Activated T-cell treated with anti-CD3 and anti-CD28 coated beads for 24 hours (primary cell): Measurements from ENCODE around the gene CFHR2.
"Not testable (repeated sequence)": the region's sequence is repeated elsewhere in the genome, so short reads cannot be mapped to it uniquely, and the experiment has no call there.

Experiments used
- DNase-seq: peaks from one replicate; pipeline ENCODE4 v3.0.0-alpha.2; 2020; ENCODE audit warnings: low read depth

Gene CFHR2

DNA sequence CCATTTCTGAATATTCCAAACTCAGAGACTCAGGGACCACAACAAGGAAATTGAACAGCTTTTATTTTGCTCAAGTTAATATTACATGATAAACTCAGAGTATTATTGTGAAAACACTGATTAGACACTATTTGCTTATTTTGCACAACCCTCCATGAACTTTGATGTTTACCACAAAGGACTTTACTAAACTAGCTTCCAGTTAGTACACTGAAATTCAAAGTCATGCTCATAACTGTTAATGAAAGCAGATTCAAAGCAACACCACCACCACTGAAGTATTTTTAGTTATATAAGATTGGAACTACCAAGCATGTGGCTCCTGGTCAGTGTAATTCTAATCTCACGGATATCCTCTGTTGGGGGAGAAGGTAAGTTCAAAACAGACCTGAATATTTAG is at the start of gene CFHR2:
CFHR2 (plus strand) TSS at position 171 of the 400 bp plus-strand sequence; CDS start at position 314, 143 bp downstream.
- not testable (repeated sequence) for DNase-seq

DNA sequence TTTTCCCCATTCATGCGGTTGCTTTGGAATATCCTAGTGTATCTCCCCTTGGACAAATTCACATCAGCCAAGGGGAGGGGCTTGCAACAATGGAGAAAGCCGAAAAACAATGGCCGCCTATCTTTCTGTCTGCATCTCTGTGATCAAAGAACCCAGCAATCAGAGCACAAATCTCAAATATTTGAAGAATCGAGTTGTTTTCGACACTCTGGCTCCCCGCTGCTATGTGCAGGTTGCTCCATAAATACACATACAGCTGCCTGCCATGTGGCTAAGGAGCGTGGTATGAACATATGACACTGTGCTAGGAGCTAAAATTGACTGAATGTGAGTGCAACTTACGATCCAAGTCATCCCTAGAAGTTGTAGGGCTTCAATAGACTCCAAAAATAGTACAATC is 47.2 kb upstream of the CFHR2 start:
- no peak for DNase-seq

GRCh38 chr1:196897158-196897828 is 46.2 kb upstream of the CFHR2 start:
- DNase-seq = no peak

DNA sequence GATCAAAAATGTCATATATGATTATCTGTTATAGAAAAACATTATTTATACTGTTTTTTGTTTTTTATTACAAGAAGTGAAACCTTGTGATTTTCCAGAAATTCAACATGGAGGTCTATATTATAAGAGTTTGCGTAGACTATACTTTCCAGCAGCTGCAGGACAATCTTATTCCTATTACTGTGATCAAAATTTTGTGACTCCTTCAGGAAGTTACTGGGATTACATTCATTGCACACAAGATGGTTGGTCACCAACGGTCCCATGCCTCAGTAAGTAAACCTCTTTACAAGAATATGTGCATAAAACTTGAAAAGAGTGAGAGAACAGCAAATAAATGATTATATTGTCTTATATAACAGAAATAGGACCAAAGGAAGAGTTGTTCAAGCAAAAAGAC is 41.2 kb upstream of the CFHR2 start:
- DNase-seq = no peak

GRCh38 chr1:196910215-196910614 is 33.3 kb upstream of the CFHR2 start:
- DNase-seq = no peak

DNA sequence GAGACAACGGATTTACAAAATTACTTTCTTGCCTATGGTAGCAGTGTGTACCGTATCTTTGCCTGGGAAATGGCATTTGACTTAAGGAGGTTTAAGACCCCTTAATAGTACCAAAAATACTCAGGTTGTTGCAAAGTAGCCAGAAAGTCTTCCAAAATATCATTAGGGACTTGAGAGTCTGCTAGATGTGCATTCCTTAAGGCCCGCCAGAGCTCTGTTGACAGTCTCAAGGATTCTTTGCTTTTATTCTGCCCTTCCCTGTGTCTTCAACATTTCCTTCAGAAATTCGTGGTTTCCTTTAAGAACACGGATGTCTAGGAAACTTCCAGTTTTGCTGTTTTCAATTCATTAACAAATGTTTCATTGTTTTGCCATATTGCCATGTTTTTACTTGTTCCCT is 31.3 kb upstream of the CFHR2 start:
- DNase-seq = not testable (repeated sequence)

GRCh38 chr1:196926839-196927238 is 16.7 kb upstream of the CFHR2 start:
- not testable (repeated sequence) for DNase-seq

DNA sequence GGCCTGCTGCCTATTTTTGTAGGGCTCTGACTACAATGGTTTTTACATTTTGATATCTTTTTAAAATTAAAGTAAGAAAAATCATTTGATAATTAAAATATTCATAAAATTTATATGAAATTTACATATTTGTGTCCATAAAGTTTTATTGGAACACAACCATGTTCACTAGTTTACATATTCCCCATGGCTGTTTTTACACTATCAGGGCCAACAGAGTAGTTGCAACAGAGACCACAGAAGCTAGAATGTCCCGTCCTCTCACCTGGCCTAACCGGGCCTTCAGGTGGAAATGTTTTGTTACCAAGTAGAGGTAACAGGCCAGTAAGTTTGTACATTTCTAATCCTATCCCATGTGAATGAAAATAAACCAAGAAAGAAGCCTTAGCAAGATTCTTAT is 10.7 kb upstream of the CFHR2 start:
- DNase-seq = not testable (repeated sequence)

DNA sequence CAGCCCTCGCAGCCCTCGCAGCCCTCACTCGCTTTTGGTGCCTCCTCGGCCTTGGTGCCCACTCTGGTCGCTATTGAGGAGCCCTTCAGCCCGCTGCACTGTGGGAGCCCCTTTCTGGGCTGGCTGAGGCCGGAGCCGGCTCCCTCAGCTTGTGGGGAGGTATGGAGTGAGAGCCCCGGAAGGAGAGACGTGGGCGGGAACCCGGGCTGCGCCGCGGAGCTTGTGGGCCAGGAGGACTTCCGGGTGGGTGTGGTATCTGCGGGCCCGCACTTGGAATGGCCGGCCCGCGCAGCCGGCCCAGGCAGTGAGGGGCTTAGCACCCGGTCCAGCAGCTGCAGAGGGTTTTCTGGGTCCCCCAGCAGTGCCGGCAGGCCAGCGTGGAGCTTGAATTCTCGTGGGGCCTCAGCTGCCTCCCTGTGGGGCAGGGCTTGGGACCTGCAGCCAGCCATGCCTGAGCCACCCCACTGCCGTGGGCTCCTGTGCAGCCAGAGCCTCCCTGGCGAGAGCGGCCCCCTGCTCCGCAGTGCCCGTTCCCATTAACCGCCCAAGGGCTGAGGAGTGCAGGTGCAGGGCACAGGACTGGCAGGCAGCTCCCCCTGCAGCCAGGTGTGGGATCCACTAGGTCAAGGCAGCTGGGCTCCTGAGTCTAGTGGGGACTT is 9.9 kb upstream of the CFHR2 start:
- no peak for DNase-seq

- not testable (repeated sequence) for DNase-seq
Measured at GRCh38 chr1:196941474-196941873, 2.1 kb upstream of the CFHR2 start.

GRCh38 chr1:196951711-196952394 is 8.3 kb downstream of the CFHR2 start:
- DNase-seq = no peak

- DNase-seq = no peak
Measured at GRCh38 chr1:196954778-196955177, 11.2 kb downstream of the CFHR2 start.

DNA sequence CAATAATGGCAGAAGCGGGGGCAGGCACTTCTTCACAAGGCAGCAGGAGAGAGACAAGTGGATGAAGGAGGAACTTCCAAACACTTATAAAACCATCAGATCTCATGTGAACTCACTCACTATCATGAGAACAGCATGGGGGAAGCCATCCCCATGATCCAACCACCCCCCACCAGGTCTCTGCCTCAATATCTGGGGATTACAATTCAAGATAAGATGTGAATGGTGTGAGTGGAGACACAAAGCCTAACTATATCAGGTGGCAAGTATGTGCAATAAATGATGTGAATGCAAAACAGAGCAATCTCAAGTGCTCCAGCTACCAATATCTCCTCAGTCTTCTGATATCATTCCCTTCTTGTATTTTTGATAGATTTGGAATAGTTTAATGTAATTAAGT is 12.4 kb downstream of the CFHR2 start:
- DNase-seq = no peak

DNA sequence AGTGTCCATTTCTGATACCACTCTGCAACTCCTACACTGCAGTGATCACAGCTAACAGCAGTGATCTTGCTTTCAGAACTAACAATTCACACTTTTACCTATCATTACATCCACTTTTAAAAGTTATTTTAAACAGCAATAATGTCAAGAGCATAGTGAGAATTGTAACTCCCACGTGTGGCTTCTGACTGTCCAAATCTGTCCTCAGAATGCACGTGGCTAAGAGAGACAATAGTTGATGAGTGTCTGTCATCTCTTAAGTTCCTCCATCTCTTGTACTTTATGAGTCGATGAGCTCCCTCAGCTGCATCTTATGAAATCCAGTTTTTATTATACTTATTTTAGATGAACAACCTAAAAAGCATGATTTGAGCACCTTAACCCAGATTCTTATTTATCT is 17.3 kb downstream of the CFHR2 start:
- no peak for DNase-seq

DNA sequence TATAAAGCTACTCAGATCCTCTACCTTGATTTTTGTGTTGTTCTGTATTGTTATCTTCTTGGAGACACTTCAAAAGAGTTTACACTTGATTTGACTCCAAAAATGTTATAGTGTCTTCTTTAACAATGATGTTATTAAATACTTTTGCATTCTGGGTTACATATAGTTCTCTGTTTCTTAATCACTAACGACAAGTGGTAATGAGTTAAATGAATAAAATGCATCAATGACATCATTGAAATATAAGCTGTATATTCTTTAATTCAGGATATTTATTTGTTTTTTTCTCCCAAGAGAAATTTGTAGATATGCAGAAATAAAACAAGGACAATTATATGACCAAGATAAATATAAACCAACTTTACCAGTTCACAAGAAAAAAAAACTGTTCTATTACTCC is 26.6 kb downstream of the CFHR2 start:
- no peak for DNase-seq

DNA sequence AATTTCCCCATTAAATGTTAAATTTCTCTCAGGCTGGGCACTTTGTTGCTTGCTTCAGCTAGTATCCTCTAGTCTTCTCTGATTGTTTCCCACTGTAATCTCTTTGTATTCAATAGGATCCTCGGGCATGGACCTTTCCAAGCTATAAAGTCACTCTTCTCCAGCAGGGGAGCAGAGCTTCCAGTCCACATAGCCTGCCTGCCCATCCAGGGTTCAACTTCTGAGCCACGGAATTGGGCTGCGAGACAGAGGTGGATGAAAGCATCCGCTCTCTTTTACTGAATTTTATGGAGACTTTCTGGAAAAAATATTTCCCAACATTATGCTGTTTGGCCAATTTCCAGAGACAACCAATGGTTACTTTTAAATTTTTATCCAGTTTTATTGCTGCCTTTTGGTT is 32.7 kb downstream of the CFHR2 start:
- no peak for DNase-seq

- no peak for DNase-seq
Measured at GRCh38 chr1:196977278-196977677, 33.7 kb downstream of the CFHR2 start, which contains the start of gene CFHR5. CFHR5 (plus strand) TSS chr1:196977556; CDS start chr1:196977665, 109 bp downstream.

- no peak for DNase-seq
Measured at GRCh38 chr1:196980859-196981258, 37.3 kb downstream of the CFHR2 start.

- not testable (repeated sequence) for DNase-seq
Measured at GRCh38 chr1:196982247-196982646, 38.7 kb downstream of the CFHR2 start.

DNA sequence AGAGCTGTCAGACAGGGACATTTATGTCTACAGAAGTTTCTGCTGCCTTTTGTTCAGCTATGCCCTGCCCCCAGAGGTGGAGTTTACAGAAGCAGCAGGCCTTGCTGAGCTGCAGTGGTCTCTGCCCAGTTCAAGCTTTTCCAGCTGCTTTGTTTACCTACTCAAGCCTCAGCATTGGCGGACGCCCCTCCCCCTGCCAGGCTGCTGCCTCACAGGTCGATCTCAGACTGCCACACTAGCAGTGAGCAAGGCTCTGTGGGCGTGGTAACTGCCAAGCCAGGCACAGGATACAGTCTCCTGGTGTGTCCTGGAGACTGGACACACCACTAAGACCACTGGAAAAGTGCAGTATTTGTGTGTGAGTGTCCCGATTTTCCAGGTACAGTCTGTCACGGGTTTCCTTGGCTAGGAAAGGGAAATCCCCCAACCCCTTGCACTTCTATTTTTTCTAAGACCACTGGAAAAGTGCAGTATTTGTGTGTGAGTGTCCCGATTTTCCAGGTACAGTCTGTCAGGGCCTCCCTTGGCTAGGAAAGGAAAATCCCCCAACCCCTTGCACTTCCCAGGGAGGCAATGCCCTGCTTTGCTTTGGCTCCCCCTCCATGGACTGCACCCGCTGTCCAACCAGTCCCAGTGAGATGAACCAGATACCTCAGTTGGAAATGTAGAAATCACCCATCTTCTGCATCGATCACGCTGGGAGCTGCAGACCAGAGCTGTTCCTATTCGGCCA is 48.5 kb downstream of the CFHR2 start:
- not testable (repeated sequence) for DNase-seq

- no peak for DNase-seq
Measured at GRCh38 chr1:196993916-196994315, 50.4 kb downstream of the CFHR2 start.

DNA sequence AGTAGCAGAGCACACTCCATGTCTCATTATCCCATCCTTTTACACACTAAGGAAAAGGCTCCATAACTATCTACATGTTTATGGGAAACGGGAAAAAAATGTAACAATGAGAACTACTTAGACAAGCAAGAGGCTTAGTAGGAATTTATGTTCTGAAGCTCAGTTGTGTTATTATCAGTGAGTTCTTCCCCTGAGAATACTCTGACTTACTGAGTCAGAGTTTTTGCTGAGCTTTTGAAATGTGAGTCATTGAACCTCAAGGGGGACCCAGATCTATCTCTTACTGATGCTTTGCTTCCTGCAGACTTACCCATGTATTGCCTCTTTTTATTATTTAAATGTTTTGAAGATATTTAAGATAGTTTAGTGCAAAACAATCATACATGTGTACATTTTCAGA is 53.9 kb downstream of the CFHR2 start:
- DNase-seq = no peak
